Right ventricle myocardium superior (tissue), 1 donor: ENCODE results near the gene ZNF3. TPM values are rescaled to one million over a fixed set of nuclear protein-coding genes. Genes with fewer than 3 reads are reported as not detected.

Source experiments
- ATAC-seq: fragments of 200-7000 bp; cut with Tn5 transposase; one replicate; pipeline ENCODE4 v1.9.1; 2020; ENCODE audit warnings: mild to moderate bottlenecking; ENCODE audit not compliant: poor library complexity
- DNase-seq: peaks from one replicate; pipeline ENCODE4 v3.0.0-alpha.2; 2020
- intact Hi-C: fragments of 100-400 bp; cut with DNase I; formaldehyde crosslinking; loops from one replicate; pipeline ENCODE4 v1.11.2; 2022
- total RNA-seq: library from RNA; stranded (reverse); fragmentation: NEBNext Ultra II Directional; extraction: Animal tissue kit (Norgen Biotek cat#: 25700); gene quantifications from one replicate; pipeline ENCODE4 v1.2.1, GENCODE V29; 2021
- donor health status: DM: no; HTN: yes; CAD: no; lungs with severe emphysema.

ZNF3 gene
- total RNA-seq, 1 donor from 2014 or later = 12.0 TPM

- intact Hi-C loops = no loop called here
- ATAC-seq (no peak), DNase-seq (no peak)
Measured at GRCh38 chr7:100091411-100092181, 10.1 kb upstream of the ZNF3 start.

- ATAC-seq (no peak), DNase-seq (no peak)
- intact Hi-C loops = no loop called here
Measured at GRCh38 chr7:100090527-100091410, 9.2 kb upstream of the ZNF3 start.

GRCh38 chr7:100089458-100090196 is 8.1 kb upstream of the ZNF3 start:
- DNase-seq (no peak), ATAC-seq (no peak)
- intact Hi-C loops = loop anchor here (5.0 kb wide), 1 partner anchor 97 kb away; no protein-coding TSS in a partner anchor

- intact Hi-C loops = loop anchor here (5.0 kb wide), 1 partner anchor 97 kb away; no protein-coding TSS in a partner anchor
- ATAC-seq = peak; percentile 94
Measured at GRCh38 chr7:100088621-100089457, 7.3 kb upstream of the ZNF3 start, which contains the start of gene COPS6. Gene COPS6, plus strand, starts transcription at chr7:100088969. Its CDS starts 22 bp downstream, at chr7:100088991.

GRCh38 chr7:100088095-100088620 is 6.6 kb upstream of the ZNF3 start:
- ATAC-seq (no peak), DNase-seq (no peak)
- intact Hi-C loops = loop anchor here (5.0 kb wide), 1 partner anchor 96 kb away; no protein-coding TSS in a partner anchor

More at GRCh38 chr7:100088621-100089457, 7.3 kb upstream of the ZNF3 start, which contains the start of gene COPS6:
- DNase-seq = peak; percentile 92

- ATAC-seq (no peak), DNase-seq (no peak)
- intact Hi-C loops = loop anchor here (5.0 kb wide), 1 partner anchor 95 kb away; no protein-coding TSS in a partner anchor
Measured at GRCh38 chr7:100087055-100087750, 5.7 kb upstream of the ZNF3 start.

- intact Hi-C loops = loop anchor here (5.0 kb wide), 1 partner anchor 93 kb away; no protein-coding TSS in a partner anchor
- ATAC-seq = no peak
- DNase-seq = no peak
Measured at GRCh38 chr7:100085515-100085914, 4.0 kb upstream of the ZNF3 start.

- DNase-seq (no peak), ATAC-seq (no peak)
- intact Hi-C loops = no loop called here
Measured at GRCh38 chr7:100082978-100083377, 1.5 kb upstream of the ZNF3 start.

- DNase-seq (no peak), ATAC-seq (no peak)
- intact Hi-C loops = no loop called here
Measured at GRCh38 chr7:100080907-100081534, 502 bp downstream of the ZNF3 start.

- DNase-seq (no peak), ATAC-seq (no peak)
- intact Hi-C loops = no loop called here
Measured at GRCh38 chr7:100079024-100079560, 2.4 kb downstream of the ZNF3 start.

GRCh38 chr7:100077205-100077604 is 4.3 kb downstream of the ZNF3 start:
- no peak for DNase-seq
- no peak for ATAC-seq
- intact Hi-C loops = no loop called here

GRCh38 chr7:100075418-100075817 is 6.1 kb downstream of the ZNF3 start:
- intact Hi-C loops = no loop called here
- DNase-seq (no peak), ATAC-seq (no peak)

- intact Hi-C loops = no loop called here
- DNase-seq = no peak
- no peak for ATAC-seq
Measured at GRCh38 chr7:100074841-100075240, 6.7 kb downstream of the ZNF3 start.

- intact Hi-C loops = no loop called here
Measured at GRCh38 chr7:100072462-100072861, 9.1 kb downstream of the ZNF3 start.

GRCh38 chr7:100071018-100071723 is 10.4 kb downstream of the ZNF3 start:
- ATAC-seq (no peak), DNase-seq (no peak)
- intact Hi-C loops = no loop called here

More at GRCh38 chr7:100072462-100072861, 9.1 kb downstream of the ZNF3 start:
- ATAC-seq = no peak
- no peak for DNase-seq

GRCh38 chr7:100069991-100070390 is 11.5 kb downstream of the ZNF3 start:
- DNase-seq (no peak), ATAC-seq (no peak)
- intact Hi-C loops = no loop called here
